GM10847 (cell line): ENCODE measurements around the gene MEF2C.

ENCODE experiments used
- POLR2A ChIP-seq: IDR thresholded peaks from 2 replicates; pipeline ENCODE4 v1.6.1; 2011; ENCODE audit not compliant: insufficient read length; ENCODE audit errors: extremely low read depth

Gene MEF2C

GRCh38 chr5:88806338-88806737, 76.6 kb downstream of the MEF2C start:
- no peak for TF ChIP-seq POLR2A

DNA sequence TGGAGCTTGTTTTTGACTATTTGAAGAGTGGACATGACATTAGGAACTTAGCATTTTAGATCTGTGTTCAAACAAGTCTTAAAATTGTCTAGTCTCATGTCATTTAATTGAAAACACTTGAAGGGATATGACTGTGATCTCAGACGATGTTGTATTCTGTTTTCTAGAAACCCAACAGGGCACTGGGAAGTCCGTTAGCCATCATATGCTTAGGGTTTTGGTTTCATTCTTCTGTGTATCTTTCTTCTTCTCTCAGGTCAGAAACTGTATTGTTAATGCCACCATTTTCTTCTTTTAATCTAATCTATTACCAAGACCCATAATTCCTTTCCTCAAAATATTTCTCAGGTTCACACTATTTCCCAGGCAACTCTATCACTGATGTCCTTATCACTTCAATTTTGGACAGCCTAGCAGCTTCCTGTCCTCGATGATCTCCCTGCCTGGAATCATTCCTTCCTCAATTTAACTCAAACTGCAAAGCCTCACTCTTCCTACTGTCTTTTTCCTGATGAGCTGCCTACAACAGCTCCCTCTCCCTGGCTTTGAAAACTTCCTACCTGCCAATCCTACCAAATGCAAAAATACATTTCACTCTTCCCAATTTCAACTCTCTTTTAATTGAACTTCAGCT, 77.7 kb downstream of the MEF2C start:
- no peak for TF ChIP-seq POLR2A

DNA sequence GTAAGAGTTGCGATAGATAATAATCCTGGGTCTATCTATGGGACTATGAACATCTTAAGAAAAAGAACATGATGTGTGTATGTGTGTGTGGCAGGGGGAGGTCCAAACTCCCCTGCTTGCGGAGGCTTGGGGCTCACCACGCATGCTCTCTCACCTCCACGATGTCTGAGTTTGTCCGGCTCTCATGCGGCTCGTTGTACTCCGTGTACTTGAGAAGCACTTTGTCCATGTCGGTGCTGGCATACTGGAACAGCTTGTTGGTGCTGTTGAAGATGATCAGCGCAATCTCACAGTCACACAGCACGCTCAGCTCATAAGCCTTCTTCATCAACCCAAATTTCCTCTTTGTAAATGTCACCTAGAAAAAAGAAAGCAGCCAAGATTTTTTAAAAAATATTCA, 78.5 kb downstream of the MEF2C start:
- no peak for TF ChIP-seq POLR2A

DNA sequence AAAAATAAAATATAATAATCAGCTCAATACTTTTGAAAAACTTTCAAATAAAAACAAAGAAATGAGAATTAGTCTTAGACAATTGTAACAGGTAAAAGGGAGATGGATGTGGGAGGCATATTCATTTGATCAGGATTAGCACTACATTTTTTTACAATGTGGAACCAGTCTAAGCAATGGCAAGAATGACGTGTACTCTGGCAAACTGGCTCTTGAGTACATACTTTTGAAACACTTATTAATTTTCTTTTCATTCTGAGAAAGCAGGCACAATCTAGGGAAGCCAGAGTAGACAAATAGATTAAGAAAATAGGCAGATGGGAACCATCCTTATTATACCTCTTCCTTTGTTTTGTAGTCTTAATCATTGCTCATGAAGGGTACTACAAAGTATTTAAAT, 79.7 kb downstream of the MEF2C start:
- no peak for TF ChIP-seq POLR2A

DNA sequence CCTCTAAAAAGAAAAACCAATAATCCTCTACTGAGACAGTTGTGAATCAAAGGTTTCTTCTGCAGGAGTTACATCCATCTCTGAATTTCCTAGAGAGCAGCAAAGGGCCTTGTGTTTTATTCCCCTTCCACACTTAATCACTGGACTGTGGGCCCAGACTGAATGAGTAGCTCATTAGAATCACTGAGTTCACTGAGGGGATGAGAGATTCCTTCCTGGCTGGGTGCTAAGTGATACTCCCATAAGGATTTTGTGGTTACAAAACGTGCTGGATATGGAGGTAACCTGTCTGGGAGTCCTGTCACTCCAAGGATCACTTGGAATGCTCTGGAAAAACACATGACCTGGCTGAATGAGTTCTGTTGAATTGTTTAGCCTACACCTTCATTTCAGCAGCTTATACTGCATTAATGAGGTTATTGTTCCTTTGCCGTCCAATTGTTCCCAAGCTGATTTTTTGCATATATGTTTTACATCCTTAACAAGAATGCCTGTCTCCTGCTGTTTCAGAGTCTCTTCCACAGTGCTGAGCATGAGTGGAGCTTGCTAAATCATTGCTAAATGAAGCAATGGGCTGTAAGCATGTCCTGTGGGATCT, 82.9 kb downstream of the MEF2C start:
- no peak for TF ChIP-seq POLR2A

GRCh38 chr5:88792144-88792840, 90.7 kb downstream of the MEF2C start:
- no peak for TF ChIP-seq POLR2A

- TF ChIP-seq POLR2A, result no peak
Observed at GRCh38 chr5:88787856-88788255, 95.1 kb downstream of the MEF2C start.

DNA sequence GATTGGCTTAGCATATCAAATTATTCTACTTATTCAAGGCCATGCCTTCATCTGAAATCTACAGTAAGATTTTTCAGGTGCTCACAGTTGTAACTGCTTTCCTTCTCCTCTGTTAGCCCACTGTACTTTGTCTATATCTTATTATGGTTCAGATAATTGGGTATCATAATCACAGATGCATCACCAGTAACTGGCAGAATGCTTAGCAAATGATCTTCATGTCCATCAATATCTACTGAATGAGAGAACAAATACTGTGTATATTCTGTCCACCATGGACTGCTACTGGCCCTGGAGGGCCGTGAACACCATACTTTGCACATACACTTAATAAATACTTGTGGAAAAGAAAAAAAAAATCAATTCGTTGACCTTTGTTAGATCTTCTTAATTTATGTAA, 96.2 kb downstream of the MEF2C start:
- TF ChIP-seq POLR2A, result no peak

GRCh38 chr5:88785746-88786565, 97.0 kb downstream of the MEF2C start:
- no peak for TF ChIP-seq POLR2A

DNA sequence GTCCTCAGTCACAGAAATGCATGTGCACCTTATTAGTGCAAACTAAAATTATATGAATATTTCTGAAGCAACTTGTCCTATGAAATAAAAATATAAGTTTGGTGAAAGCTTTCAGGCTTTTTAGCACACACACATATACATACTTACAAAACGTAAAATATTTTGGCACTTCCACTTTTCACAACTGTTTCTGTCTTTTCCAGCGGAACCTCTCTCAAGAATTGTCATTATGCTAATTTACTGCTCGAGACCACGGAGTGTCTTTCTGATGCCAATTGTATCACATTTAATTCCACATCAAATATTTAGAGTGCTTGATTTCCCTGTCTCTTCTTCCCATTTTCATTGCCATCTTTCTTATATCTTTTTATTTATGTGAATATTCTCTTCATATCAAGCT, 100.4 kb downstream of the MEF2C start:
- TF ChIP-seq POLR2A, result no peak

GRCh38 chr5:88780736-88781135, 102.2 kb downstream of the MEF2C start:
- no peak for TF ChIP-seq POLR2A

GRCh38 chr5:88778736-88779135, 104.2 kb downstream of the MEF2C start:
- TF ChIP-seq POLR2A, result no peak

DNA sequence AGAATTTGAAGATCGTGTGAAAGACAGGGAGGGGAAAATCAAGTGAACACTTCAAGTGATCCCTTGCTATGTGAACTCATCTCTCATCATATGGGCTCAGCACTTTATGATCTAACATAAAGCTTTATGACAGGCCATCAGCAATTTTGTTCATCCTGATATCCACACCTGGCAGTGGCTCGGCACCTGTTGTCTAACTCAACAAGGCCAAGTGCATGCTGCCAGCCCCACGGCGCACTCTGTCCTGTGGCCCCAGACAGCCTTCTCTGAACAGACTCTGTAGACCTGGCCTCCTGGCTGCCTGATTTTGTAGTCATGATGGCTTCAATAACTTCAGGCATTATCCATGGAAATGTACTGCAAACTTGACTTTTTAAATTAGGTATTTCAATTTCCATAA, 106.3 kb downstream of the MEF2C start:
- no peak for TF ChIP-seq POLR2A

- no peak for TF ChIP-seq POLR2A
Observed at GRCh38 chr5:88772831-88773230, 110.2 kb downstream of the MEF2C start.

DNA sequence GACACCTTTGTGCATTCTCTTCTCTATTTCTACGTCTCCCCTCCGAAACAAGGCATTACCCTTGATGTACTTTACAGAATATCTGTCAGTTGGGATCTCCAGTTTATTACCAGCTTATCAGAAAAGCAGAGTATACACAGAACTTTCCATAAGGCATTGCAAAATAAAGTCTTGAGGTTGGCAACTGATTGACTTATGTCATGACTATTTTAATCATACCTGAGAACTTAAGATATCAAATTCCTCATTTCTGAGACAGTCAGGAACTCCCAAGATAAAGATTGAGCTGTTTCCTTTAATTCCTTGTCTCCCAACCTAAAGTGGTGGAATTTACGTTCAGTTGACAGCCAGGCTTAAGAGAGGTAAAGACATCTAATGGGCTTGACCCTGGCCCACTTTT, 110.9 kb downstream of the MEF2C start:
- TF ChIP-seq POLR2A, result no peak
